Sigmoid colon (tissue), 7 donors: ENCODE measurements around the gene RNF40. TPM values are rescaled to one million over a fixed set of nuclear protein-coding genes. Genes with fewer than 3 reads are reported as not detected.

Experiments used
- DNase-seq: peaks from one replicate; pipeline ENCODE4 v3.0.0-alpha.2; 2019
- H3K27ac ChIP-seq, 4 donors: fragments of 200-600 bp; sonication (generic); one replicate each; pipeline ENCODE4 v1.5.1; 2016 to 2019; ENCODE audit warnings: mild to moderate bottlenecking in 1 of 4
- H3K27me3 ChIP-seq, 3 donors: fragments of 200-600 bp; sonication (generic); one replicate each; pipeline ENCODE4 v1.5.1; 2019; ENCODE audit warnings: mild to moderate bottlenecking in 1 of 3
- H3K36me3 ChIP-seq, 4 donors: fragments of 200-600 bp; sonication (generic); one replicate each; pipeline ENCODE4 v1.5.1; 2016 to 2019
- H3K4me1 ChIP-seq, 4 donors: fragments of 200-600 bp; sonication (generic); one replicate each; pipeline ENCODE4 v1.5.1; 2017 to 2019
- H3K4me3 ChIP-seq, 4 donors: fragments of 200-600 bp; sonication (generic); one replicate each; pipeline ENCODE4 v1.5.1; 2017 to 2019; ENCODE audit warnings: mild to moderate bottlenecking in 2 of 4, moderate library complexity in 1 of 4
- H3K9me3 ChIP-seq, 4 donors: fragments of 200-600 bp in 3 of 4; sonication (generic) in 3 of 4; one replicate each; pipeline versions ENCODE4 v1.5.1 to v1.6.1; 2013 to 2019
- EP300 ChIP-seq, 4 donors: sonication (generic); formaldehyde crosslinking; IDR thresholded peaks; one replicate each; pipeline ENCODE4 v1.6.1; 2017; ENCODE audit warnings: antibody characterized with exemption in 4 of 4
- POLR2A ChIP-seq, 2 donors: fragments of 450-650 bp; IDR thresholded peaks; one replicate each; pipeline ENCODE4 v1.6.1; 2016; ENCODE audit warnings: antibody characterized with exemption in 2 of 2, mild to moderate bottlenecking in 2 of 2, moderate library complexity in 2 of 2
- POLR2AphosphoS5 ChIP-seq, 4 donors: sonication (generic); formaldehyde crosslinking; IDR thresholded peaks; one replicate each; pipeline ENCODE4 v1.6.1; 2017; ENCODE audit warnings: antibody characterized with exemption in 4 of 4
- WGBS, 2 donors: extraction: QIAGEN DNeasy Blood & Tissue Kit; methylation state at CpG; one replicate each; pipeline ENCODE4 v1.1.7; 2013; 5-methylcytosine and 5-hydroxymethylcytosine counted together
- intact Hi-C: fragments of 100-400 bp; cut with DNase I; formaldehyde crosslinking; loops from one replicate; pipeline ENCODE4 v1.15.1; 2023
- polyA plus RNA-seq, 3 donors: library from polyadenylated mRNA; stranded (reverse); fragments of 200-250 nt; gene quantifications; one replicate each; pipeline ENCODE4 v1.2.3, GENCODE V29; 2013
- total RNA-seq, 4 donors: library from RNA; depleted of rRNA; stranded (reverse); fragments of >200 nt; gene quantifications; one replicate each; pipeline ENCODE4 v1.1.0, GENCODE V29; 2016
- TF ChIP-seq, protein P1 (sequence below), 4 experiments: fragments of 450-650 bp in 3 of 4; fragments of 200-600 bp in 1 of 4; IDR thresholded peaks; one replicate each; pipeline ENCODE4 v1.5.1; 2016 to 2019; ENCODE audit warnings: antibody characterized with exemption in 4 of 4, mild to moderate bottlenecking in 3 of 4, moderate library complexity in 2 of 4
- donor health status: healthy with polysubstance abuse.
- donor health status: Bipolar disorder and iron deficiency.
- donor health status: healthy.

RNF40 gene
- total and polyA plus RNA-seq, 7 donors = 34.8 to 79.3 (median 49.4) TPM

DNA sequence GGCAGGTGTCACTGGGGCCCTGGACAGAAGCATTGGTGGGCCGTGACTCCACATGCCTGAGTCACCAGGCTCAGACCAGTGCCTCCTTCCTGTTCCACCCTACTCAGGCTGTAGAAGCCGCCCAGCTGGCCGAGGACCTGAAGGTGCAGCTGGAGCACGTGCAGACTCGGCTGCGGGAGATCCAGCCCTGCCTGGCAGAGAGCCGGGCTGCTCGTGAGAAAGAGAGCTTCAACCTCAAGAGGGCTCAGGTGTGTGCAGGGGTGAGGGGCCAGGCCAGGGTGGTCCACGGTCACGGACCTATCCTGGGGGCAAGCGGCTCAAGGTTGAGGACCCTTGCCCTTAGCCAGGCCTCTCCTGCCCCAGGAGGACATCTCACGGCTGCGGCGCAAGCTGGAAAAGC lies 9.6 kb downstream of the RNF40 start:
- DNase-seq = no peak
- no peak for TF ChIP-seq EP300 (IDR thresholded peaks at IDR 0.05)
- TF ChIP-seq POLR2AphosphoS5 (IDR thresholded peaks at IDR 0.05) = no peak
- no peak for TF ChIP-seq POLR2A (IDR thresholded peaks at IDR 0.05)
- TF ChIP-seq, protein P1, sequence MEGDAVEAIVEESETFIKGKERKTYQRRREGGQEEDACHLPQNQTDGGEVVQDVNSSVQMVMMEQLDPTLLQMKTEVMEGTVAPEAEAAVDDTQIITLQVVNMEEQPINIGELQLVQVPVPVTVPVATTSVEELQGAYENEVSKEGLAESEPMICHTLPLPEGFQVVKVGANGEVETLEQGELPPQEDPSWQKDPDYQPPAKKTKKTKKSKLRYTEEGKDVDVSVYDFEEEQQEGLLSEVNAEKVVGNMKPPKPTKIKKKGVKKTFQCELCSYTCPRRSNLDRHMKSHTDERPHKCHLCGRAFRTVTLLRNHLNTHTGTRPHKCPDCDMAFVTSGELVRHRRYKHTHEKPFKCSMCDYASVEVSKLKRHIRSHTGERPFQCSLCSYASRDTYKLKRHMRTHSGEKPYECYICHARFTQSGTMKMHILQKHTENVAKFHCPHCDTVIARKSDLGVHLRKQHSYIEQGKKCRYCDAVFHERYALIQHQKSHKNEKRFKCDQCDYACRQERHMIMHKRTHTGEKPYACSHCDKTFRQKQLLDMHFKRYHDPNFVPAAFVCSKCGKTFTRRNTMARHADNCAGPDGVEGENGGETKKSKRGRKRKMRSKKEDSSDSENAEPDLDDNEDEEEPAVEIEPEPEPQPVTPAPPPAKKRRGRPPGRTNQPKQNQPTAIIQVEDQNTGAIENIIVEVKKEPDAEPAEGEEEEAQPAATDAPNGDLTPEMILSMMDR (IDR thresholded peaks at IDR 0.05) = no peak
- Histone ChIP-seq H3K36me3 (peaks cover 49 to 78% (median 68%) of the 10 kb centered on the region in 4 donors), H3K27me3 (no peaks in the 10 kb centered on the region), H3K4me1 (peaks cover 0 to 24% (median 19%) of the 10 kb centered on the region in 4 donors), H3K4me3 (no peak overlapping the region), H3K9me3 (no peaks in the 10 kb centered on the region), H3K27ac (no peak overlapping the region)
- 90 to 92% methylated on average over 14 of the region's 14 CpGs for WGBS, 2 donors
- intact Hi-C loops = no loop called here

DNA sequence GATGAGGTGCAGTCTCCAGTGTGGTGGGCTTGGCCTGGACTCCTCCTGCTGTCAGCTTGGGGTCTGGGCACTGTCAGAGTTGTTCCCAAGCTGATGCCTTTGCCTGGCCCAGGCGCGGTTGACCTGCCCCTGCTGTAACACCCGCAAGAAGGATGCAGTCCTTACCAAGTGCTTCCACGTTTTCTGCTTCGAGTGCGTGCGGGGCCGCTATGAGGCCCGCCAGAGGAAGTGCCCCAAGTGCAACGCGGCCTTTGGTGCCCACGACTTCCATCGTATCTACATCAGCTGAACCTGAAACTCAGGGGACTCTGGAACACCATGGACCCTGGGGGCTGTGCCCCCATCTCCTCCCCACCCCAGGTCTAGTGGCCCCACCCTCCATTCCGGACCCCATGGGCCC lies 11.7 kb downstream of the RNF40 start:
- TF ChIP-seq POLR2AphosphoS5 (IDR thresholded peaks at IDR 0.05) = no peak
- no peak for TF ChIP-seq EP300 (IDR thresholded peaks at IDR 0.05)
- TF ChIP-seq, protein P1 (IDR thresholded peaks at IDR 0.05) = no peak
- TF ChIP-seq POLR2A (IDR thresholded peaks at IDR 0.05) = no peak
- WGBS, 2 donors = 85 to 90% methylated on average over 14 of the region's 14 CpGs

DNA sequence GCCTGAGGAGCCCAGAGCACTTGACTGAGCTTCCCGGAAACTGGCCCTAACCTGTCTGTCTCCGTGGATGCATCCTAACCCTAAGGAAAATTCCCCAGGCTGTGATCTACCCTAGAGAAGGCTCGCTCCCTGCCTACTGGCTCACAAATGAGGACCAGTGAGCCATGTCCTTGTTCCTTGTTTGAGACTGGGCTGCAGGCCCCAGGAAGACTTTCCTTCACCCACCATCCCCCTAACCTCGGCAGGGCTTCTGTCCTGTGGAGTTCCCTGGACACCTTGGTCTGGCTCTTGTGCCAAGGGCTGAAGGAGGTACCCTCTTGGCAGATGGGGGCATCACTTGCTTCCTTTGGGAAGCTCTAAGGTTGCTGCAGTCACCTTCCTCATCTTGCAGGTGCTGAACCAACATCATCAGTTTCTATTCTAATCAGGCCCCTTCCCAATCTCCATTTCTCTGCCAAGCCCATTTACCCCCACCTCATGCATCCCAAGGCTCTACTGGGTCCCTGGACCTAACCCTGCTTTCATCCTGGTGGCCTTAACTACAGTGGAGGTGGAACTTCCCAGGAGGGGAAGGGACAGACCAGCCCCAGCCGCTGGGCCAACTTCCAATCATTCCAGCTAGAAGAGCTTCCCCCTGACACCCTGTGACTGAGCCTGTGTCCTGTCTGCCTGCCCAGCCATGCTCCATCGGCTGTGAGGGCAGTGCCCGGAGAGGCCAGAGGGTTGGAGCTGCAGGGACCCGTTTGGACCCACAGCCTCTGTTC lies 12.4 kb downstream of the RNF40 start:
- intact Hi-C loops = no loop called here
- H3K4me1 ChIP-seq = peaks cover 0 to 28% (median 23%) of the 10 kb centered on the region in 4 donors
- 58 to 66% methylated on average over 8 of the region's 8 CpGs for WGBS, 2 donors

More for the DNA sequence above, 11.7 kb downstream of the RNF40 start:
- H3K27ac ChIP-seq = no peak overlapping the region
- no peaks in the 10 kb centered on the region for H3K9me3 ChIP-seq
- peaks cover 0 to 28% (median 23%) of the 10 kb centered on the region in 4 donors for H3K4me1 ChIP-seq
- peaks cover 31 to 57% (median 49%) of the 10 kb centered on the region in 4 donors for H3K36me3 ChIP-seq
- DNase-seq = no peak
- intact Hi-C loops = no loop called here
- no peak overlapping the region for H3K4me3 ChIP-seq
- H3K27me3 ChIP-seq = no peaks in the 10 kb centered on the region

DNA sequence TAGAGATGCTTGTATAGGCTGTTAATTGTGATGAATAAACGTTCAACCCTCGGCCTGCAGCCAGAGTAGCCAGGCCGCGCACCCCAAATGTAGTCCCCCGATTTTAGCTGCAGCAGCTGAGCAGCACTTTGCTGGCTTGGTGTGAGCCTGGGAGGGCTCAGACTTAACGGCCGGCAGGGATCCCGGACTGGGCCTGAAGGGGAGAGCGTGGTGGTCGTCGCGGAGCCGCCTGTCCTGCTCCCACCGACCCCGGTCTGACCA lies 12.9 kb downstream of the RNF40 start:
- Histone ChIP-seq H3K27me3 (no peaks in the 10 kb centered on the region), H3K4me1 (peaks cover 0 to 28% (median 23%) of the 10 kb centered on the region in 4 donors), H3K9me3 (no peaks in the 10 kb centered on the region), H3K27ac (peak overlapping the region; percentile 87 to 91 (median 90)), H3K36me3 (peaks cover 21 to 44% (median 37%) of the 10 kb centered on the region in 4 donors), H3K4me3 (peak overlapping the region; percentile 59 to 84 (median 67))
- intact Hi-C loops = no loop called here
- no peak for DNase-seq
- TF ChIP-seq, protein P1 (IDR thresholded peaks at IDR 0.05) = no peak
- no peak for TF ChIP-seq POLR2AphosphoS5 (IDR thresholded peaks at IDR 0.05)
- TF ChIP-seq EP300 (IDR thresholded peaks at IDR 0.05) = no peak
- TF ChIP-seq POLR2A (IDR thresholded peaks at IDR 0.05) = no peak
- 11 to 16% methylated on average over 15 of the region's 15 CpGs for WGBS, 2 donors

More for the DNA sequence above, 12.4 kb downstream of the RNF40 start:
- H3K36me3 ChIP-seq = peaks cover 24 to 49% (median 42%) of the 10 kb centered on the region in 4 donors
- no peak for TF ChIP-seq EP300 (IDR thresholded peaks at IDR 0.05)
- TF ChIP-seq, protein P1 (IDR thresholded peaks at IDR 0.05) = no peak
- no peak for TF ChIP-seq POLR2AphosphoS5 (IDR thresholded peaks at IDR 0.05)
- no peak for TF ChIP-seq POLR2A (IDR thresholded peaks at IDR 0.05)
- DNase-seq = no peak
- H3K9me3 ChIP-seq = no peaks in the 10 kb centered on the region
- peak overlapping the region; percentile 59 to 84 (median 67) for H3K4me3 ChIP-seq
- no peaks in the 10 kb centered on the region for H3K27me3 ChIP-seq
- peak overlapping the region; percentile 87 to 91 (median 90) for H3K27ac ChIP-seq
